Adrenal gland (tissue), 5 donors: ENCODE data around the gene IFT22.

Experiments used
- CTCF ChIP-seq, 6 experiments: fragments of 450-650 bp in 4 of 6; fragments of 200-600 bp in 2 of 6; sonication (generic) in 1 of 6; IDR thresholded peaks; 1 replicate in 5 of 6; 2 replicates in 1 of 6; pipeline versions ENCODE4 v1.5.1 to v1.8.0; 2016 to 2021; ENCODE audit warnings: antibody characterized with exemption in 6 of 6, mild to moderate bottlenecking in 2 of 6, moderate library complexity in 1 of 6
- POLR2A ChIP-seq, 2 donors: fragments of 450-650 bp; IDR thresholded peaks; one replicate each; pipeline ENCODE4 v1.6.1; 2017; ENCODE audit warnings: antibody characterized with exemption in 2 of 2, mild to moderate bottlenecking in 2 of 2, moderate library complexity in 1 of 2
- donor health status: DM: no; HTN: no; CAD: no.

GRCh38 chr7:101269664-101270063 is 51.9 kb downstream of the IFT22 start:
- no peak for TF ChIP-seq CTCF (IDR thresholded peaks at IDR 0.05)
- no peak for TF ChIP-seq POLR2A (IDR thresholded peaks at IDR 0.05)
